Stimulated activated memory B cell treated with anti-CD40 and anti-IgM and Interleukin-4, amounts not matched to agents 10 μg/mL and 1 μg/mL and 100 μg/mL, for 72 hours (primary cell): ENCODE results near the gene KCNAB1.
"Not testable (repeated sequence)": the region's sequence is repeated elsewhere in the genome, so short reads cannot be mapped to it uniquely, and the experiment has no call there.

ENCODE experiments used
- ATAC-seq: fragments of 150-1000 bp; cut with Tn5 transposase; 2 replicates; pipeline ENCODE4 v1.10.0; 2021
- H3K27ac Mint-ChIP-seq: one replicate; pipeline ENCODE4 v1.8.0; 2022; ENCODE audit warnings: mild to moderate bottlenecking, mixed read lengths
- H3K27me3 Mint-ChIP-seq: one replicate; pipeline ENCODE4 v1.8.0; 2022; ENCODE audit warnings: mixed read lengths
- H3K36me3 Mint-ChIP-seq: one replicate; pipeline ENCODE4 v1.8.0; 2022; ENCODE audit warnings: mixed read lengths
- H3K4me1 Mint-ChIP-seq: one replicate; pipeline ENCODE4 v1.8.0; 2022; ENCODE audit warnings: mixed read lengths
- H3K4me3 Mint-ChIP-seq: one replicate; pipeline ENCODE4 v1.8.0; 2022; ENCODE audit warnings: mild to moderate bottlenecking, moderate library complexity, mixed read lengths
- H3K9me3 Mint-ChIP-seq: one replicate; pipeline ENCODE4 v1.8.0; 2022; ENCODE audit warnings: mixed read lengths

Gene KCNAB1

GRCh38 chr3:156126467-156126866 lies 6.1 kb downstream of the KCNAB1 start:
- Mint-ChIP-seq H3K9me3 (no peaks in the 10 kb centered on the region), H3K27ac (no peak overlapping the region), H3K4me3 (no peak overlapping the region), H3K36me3 (no peaks in the 10 kb centered on the region), H3K27me3 (no peaks in the 10 kb centered on the region), H3K4me1 (no peaks in the 10 kb centered on the region)
- ATAC-seq, result no peak

GRCh38 chr3:156131241-156131640 lies 10.9 kb downstream of the KCNAB1 start:
- Mint-ChIP-seq H3K9me3 (no peaks in the 10 kb centered on the region), H3K27ac (no peak overlapping the region), H3K4me1 (no peaks in the 10 kb centered on the region), H3K4me3 (no peak overlapping the region), H3K27me3 (peaks cover 18% of the 10 kb centered on the region), H3K36me3 (no peaks in the 10 kb centered on the region)
- no peak for ATAC-seq

- Mint-ChIP-seq H3K4me3 (no peak overlapping the region), H3K27ac (no peak overlapping the region)
- ATAC-seq, result no peak
These were observed 11.4 kb downstream of the KCNAB1 start for GRCh38 chr3:156131799-156132198.

GRCh38 chr3:156132313-156132712 lies 11.9 kb downstream of the KCNAB1 start:
- H3K4me1 Mint-ChIP-seq, result peaks cover 5% of the 10 kb centered on the region
- H3K4me3 Mint-ChIP-seq, result no peak overlapping the region
- no peak for ATAC-seq
- H3K36me3 Mint-ChIP-seq, result no peaks in the 10 kb centered on the region
- peaks cover 18% of the 10 kb centered on the region for H3K27me3 Mint-ChIP-seq
- no peak overlapping the region for H3K27ac Mint-ChIP-seq
- H3K9me3 Mint-ChIP-seq, result no peaks in the 10 kb centered on the region

More at GRCh38 chr3:156131799-156132198, 11.4 kb downstream of the KCNAB1 start:
- no peaks in the 10 kb centered on the region for H3K9me3 Mint-ChIP-seq
- H3K4me1 Mint-ChIP-seq, result peaks cover under 1% of the 10 kb centered on the region
- no peaks in the 10 kb centered on the region for H3K36me3 Mint-ChIP-seq
- peaks cover 18% of the 10 kb centered on the region for H3K27me3 Mint-ChIP-seq

GRCh38 chr3:156133076-156133475 lies 12.7 kb downstream of the KCNAB1 start:
- H3K27ac Mint-ChIP-seq, result no peak overlapping the region
- peaks cover 18% of the 10 kb centered on the region for H3K27me3 Mint-ChIP-seq
- H3K36me3 Mint-ChIP-seq, result no peaks in the 10 kb centered on the region
- no peaks in the 10 kb centered on the region for H3K9me3 Mint-ChIP-seq
- ATAC-seq, result no peak
- H3K4me3 Mint-ChIP-seq, result no peak overlapping the region
- H3K4me1 Mint-ChIP-seq, result peaks cover 7% of the 10 kb centered on the region

- no peak for ATAC-seq
- H3K36me3 Mint-ChIP-seq, result no peaks in the 10 kb centered on the region
These were observed 15.7 kb downstream of the KCNAB1 start for GRCh38 chr3:156135921-156136638.

GRCh38 chr3:156137397-156137796 lies 17.0 kb downstream of the KCNAB1 start:
- not testable (repeated sequence) for H3K36me3 Mint-ChIP-seq, H3K4me3 Mint-ChIP-seq, H3K27ac Mint-ChIP-seq, H3K9me3 Mint-ChIP-seq, ATAC-seq, H3K4me1 Mint-ChIP-seq
- peaks cover 23% of the 10 kb centered on the region for H3K27me3 Mint-ChIP-seq

More at GRCh38 chr3:156135921-156136638, 15.7 kb downstream of the KCNAB1 start:
- Mint-ChIP-seq H3K4me1 (peaks cover 7% of the 10 kb centered on the region), H3K27ac (no peak overlapping the region), H3K27me3 (peaks cover 27% of the 10 kb centered on the region), H3K4me3 (no peak overlapping the region), H3K9me3 (no peaks in the 10 kb centered on the region)

GRCh38 chr3:156140001-156140595 lies 19.7 kb downstream of the KCNAB1 start:
- Mint-ChIP-seq H3K4me3 (no peak overlapping the region), H3K4me1 (peaks cover 7% of the 10 kb centered on the region), H3K27ac (no peak overlapping the region), H3K36me3 (no peaks in the 10 kb centered on the region), H3K9me3 (no peaks in the 10 kb centered on the region), H3K27me3 (peaks cover 9% of the 10 kb centered on the region)
- ATAC-seq, result no peak

GRCh38 chr3:156142702-156143101 lies 22.3 kb downstream of the KCNAB1 start:
- no peak for ATAC-seq
- no peak overlapping the region for H3K27ac Mint-ChIP-seq
- no peak overlapping the region for H3K4me3 Mint-ChIP-seq
- H3K36me3 Mint-ChIP-seq, result no peaks in the 10 kb centered on the region
- H3K4me1 Mint-ChIP-seq, result no peaks in the 10 kb centered on the region
- no peaks in the 10 kb centered on the region for H3K9me3 Mint-ChIP-seq
- peaks cover 17% of the 10 kb centered on the region for H3K27me3 Mint-ChIP-seq

- H3K27ac Mint-ChIP-seq, result no peak overlapping the region
- no peak for ATAC-seq
- no peaks in the 10 kb centered on the region for H3K36me3 Mint-ChIP-seq
- H3K27me3 Mint-ChIP-seq, result peaks cover 17% of the 10 kb centered on the region
- H3K9me3 Mint-ChIP-seq, result no peaks in the 10 kb centered on the region
- H3K4me3 Mint-ChIP-seq, result no peak overlapping the region
- no peaks in the 10 kb centered on the region for H3K4me1 Mint-ChIP-seq
These were observed 22.8 kb downstream of the KCNAB1 start for GRCh38 chr3:156143136-156143535.

- peaks cover 17% of the 10 kb centered on the region for H3K27me3 Mint-ChIP-seq
- peaks cover 3% of the 10 kb centered on the region for H3K4me1 Mint-ChIP-seq
- no peak for ATAC-seq
- no peaks in the 10 kb centered on the region for H3K36me3 Mint-ChIP-seq
- no peak overlapping the region for H3K27ac Mint-ChIP-seq
- H3K9me3 Mint-ChIP-seq, result no peaks in the 10 kb centered on the region
- no peak overlapping the region for H3K4me3 Mint-ChIP-seq
These were observed 23.7 kb downstream of the KCNAB1 start for GRCh38 chr3:156144060-156144459.

- no peak overlapping the region for H3K4me3 Mint-ChIP-seq
- H3K27ac Mint-ChIP-seq, result no peak overlapping the region
- no peaks in the 10 kb centered on the region for H3K9me3 Mint-ChIP-seq
- ATAC-seq, result no peak
- H3K27me3 Mint-ChIP-seq, result peaks cover 10% of the 10 kb centered on the region
- H3K36me3 Mint-ChIP-seq, result no peaks in the 10 kb centered on the region
- H3K4me1 Mint-ChIP-seq, result peaks cover 8% of the 10 kb centered on the region
These were observed 25.5 kb downstream of the KCNAB1 start for GRCh38 chr3:156145866-156146265.

GRCh38 chr3:156148345-156148945 lies 28.1 kb downstream of the KCNAB1 start:
- Mint-ChIP-seq H3K27ac (no peak overlapping the region), H3K27me3 (peaks cover 8% of the 10 kb centered on the region), H3K4me3 (no peak overlapping the region), H3K4me1 (peaks cover 8% of the 10 kb centered on the region), H3K9me3 (no peaks in the 10 kb centered on the region), H3K36me3 (no peaks in the 10 kb centered on the region)
- no peak for ATAC-seq

- no peaks in the 10 kb centered on the region for H3K36me3 Mint-ChIP-seq
- H3K27ac Mint-ChIP-seq, result no peak overlapping the region
- peaks cover 8% of the 10 kb centered on the region for H3K27me3 Mint-ChIP-seq
- peaks cover 8% of the 10 kb centered on the region for H3K4me1 Mint-ChIP-seq
- ATAC-seq, result no peak
- H3K4me3 Mint-ChIP-seq, result no peak overlapping the region
- H3K9me3 Mint-ChIP-seq, result no peaks in the 10 kb centered on the region
These were observed 28.6 kb downstream of the KCNAB1 start for GRCh38 chr3:156148946-156149381.

GRCh38 chr3:156149876-156150275 lies 29.5 kb downstream of the KCNAB1 start:
- Mint-ChIP-seq H3K9me3 (no peaks in the 10 kb centered on the region), H3K4me3 (no peak overlapping the region), H3K27me3 (peaks cover 8% of the 10 kb centered on the region), H3K36me3 (no peaks in the 10 kb centered on the region), H3K27ac (no peak overlapping the region), H3K4me1 (peaks cover 8% of the 10 kb centered on the region)
- no peak for ATAC-seq
